ENCODE data around the gene PLXNA3.
A peak's percentile ranks its signal among the peaks of the same experiment; 100 is the strongest.

Gene PLXNA3

GRCh38 chrX:154435171-154435733, 22.8 kb upstream of the PLXNA3 start:
- no peak for DNase-seq (ENCODE audit: low read depth in 2 of 2)

GRCh38 chrX:154436374-154436982, 21.6 kb upstream of the PLXNA3 start:
- DNase-seq (ENCODE audit: low read depth in 2 of 2), result peak; percentile 37 to 42

GRCh38 chrX:154436983-154437752, 20.9 kb upstream of the PLXNA3 start, which contains the start of gene GDI1:
TSS of gene GDI1 (plus strand) at chrX:154437154. CDS start at chrX:154437255, 101 bp downstream.
- DNase-seq (ENCODE audit: low read depth in 2 of 2), result peak; percentile 27 to 40

GRCh38 chrX:154437971-154438893, 19.8 kb upstream of the PLXNA3 start:
- DNase-seq (ENCODE audit: low read depth in 2 of 2), result no peak

GRCh38 chrX:154439841-154440240, 18.2 kb upstream of the PLXNA3 start:
- DNase-seq (ENCODE audit: low read depth in 2 of 2), result no peak

- no peak for DNase-seq (ENCODE audit: low read depth in 2 of 2)
These were observed 17.3 kb upstream of the PLXNA3 start for GRCh38 chrX:154440623-154441357.

GRCh38 chrX:154441564-154441963, 16.5 kb upstream of the PLXNA3 start:
- no peak for DNase-seq (ENCODE audit: low read depth in 2 of 2)

- DNase-seq (ENCODE audit: low read depth in 2 of 2), result no peak
These were observed 15.9 kb upstream of the PLXNA3 start for GRCh38 chrX:154441984-154442707.

GRCh38 chrX:154443479-154443910, 14.6 kb upstream of the PLXNA3 start:
- no peak for DNase-seq (ENCODE audit: low read depth in 2 of 2)

- DNase-seq (ENCODE audit: low read depth in 2 of 2), result peak; percentile 37 to 73
These were observed 13.9 kb upstream of the PLXNA3 start, which contains the start of gene FAM50A for GRCh38 chrX:154443992-154444754. TSS of gene FAM50A (plus strand) at chrX:154444141. CDS start at chrX:154444236, 95 bp downstream.

GRCh38 chrX:154444755-154445246, 13.3 kb upstream of the PLXNA3 start:
- no peak for DNase-seq (ENCODE audit: low read depth in 2 of 2)

- DNase-seq (ENCODE audit: low read depth in 2 of 2), result no peak
These were observed 12.3 kb upstream of the PLXNA3 start for GRCh38 chrX:154445776-154446175.

- DNase-seq (ENCODE audit: low read depth in 2 of 2), result no peak
These were observed 11.7 kb upstream of the PLXNA3 start for GRCh38 chrX:154446430-154446829.

GRCh38 chrX:154448484-154448883, 9.6 kb upstream of the PLXNA3 start:
- no peak for DNase-seq (ENCODE audit: low read depth in 2 of 2)

GRCh38 chrX:154449618-154450017, 8.5 kb upstream of the PLXNA3 start:
- no peak for DNase-seq (ENCODE audit: low read depth in 2 of 2)

GRCh38 chrX:154450312-154450711, 7.8 kb upstream of the PLXNA3 start:
- no peak for DNase-seq (ENCODE audit: low read depth in 2 of 2)

GRCh38 chrX:154452823-154453222, 5.3 kb upstream of the PLXNA3 start:
- DNase-seq (ENCODE audit: low read depth in 2 of 2), result no peak

- peak; percentile 25 to 42 for DNase-seq (ENCODE audit: low read depth in 2 of 2)
These were observed 478 bp upstream of the PLXNA3 start for GRCh38 chrX:154457491-154458115.

Measured in stimulated activated CD4-positive, alpha-beta T cell treated with anti-CD3 and anti-CD28 coated beads, Interleukin-1b, Interleukin-23, amount 100 ng/mL, for 4 hours (primary cell).